Frontal cortex (tissue), 4 donors: ENCODE data around the gene ICAM4. TPM values are rescaled to one million over a fixed set of nuclear protein-coding genes. Genes with fewer than 3 reads are reported as not detected.
"Not testable (repeated sequence)": the region's sequence is repeated elsewhere in the genome, so short reads cannot be mapped to it uniquely, and the experiment has no call there.

Experiments
- DNase-seq, 2 donors: peaks; one replicate each; pipeline ENCODE4 v3.0.0; 2012; ENCODE audit warnings: low spot score in 2 of 2
- FAIRE-seq: peaks from 2 replicates; lab custom pipeline; 2012; peaks lifted over from hg19 to GRCh38; lab: Jason Lieb, UNC
- total RNA-seq: library from RNA; depleted of rRNA; stranded (reverse); fragments of >200 nt; gene quantifications from one replicate; pipeline ENCODE4 v1.2.3, GENCODE V29; 2014
- donor health status: control.
- donor health status: control.
- donor health status: control.

ICAM4 gene
- total RNA-seq, 1 donor from 2014 or later: 0.41 TPM

- FAIRE-seq (no peak), DNase-seq (no peak)
Observed at GRCh38 chr19:10266706-10267105, 20.0 kb upstream of the ICAM4 start.

GRCh38 chr19:10268071-10268470, 18.7 kb upstream of the ICAM4 start:
- DNase-seq (no peak), FAIRE-seq (no peak)

DNA sequence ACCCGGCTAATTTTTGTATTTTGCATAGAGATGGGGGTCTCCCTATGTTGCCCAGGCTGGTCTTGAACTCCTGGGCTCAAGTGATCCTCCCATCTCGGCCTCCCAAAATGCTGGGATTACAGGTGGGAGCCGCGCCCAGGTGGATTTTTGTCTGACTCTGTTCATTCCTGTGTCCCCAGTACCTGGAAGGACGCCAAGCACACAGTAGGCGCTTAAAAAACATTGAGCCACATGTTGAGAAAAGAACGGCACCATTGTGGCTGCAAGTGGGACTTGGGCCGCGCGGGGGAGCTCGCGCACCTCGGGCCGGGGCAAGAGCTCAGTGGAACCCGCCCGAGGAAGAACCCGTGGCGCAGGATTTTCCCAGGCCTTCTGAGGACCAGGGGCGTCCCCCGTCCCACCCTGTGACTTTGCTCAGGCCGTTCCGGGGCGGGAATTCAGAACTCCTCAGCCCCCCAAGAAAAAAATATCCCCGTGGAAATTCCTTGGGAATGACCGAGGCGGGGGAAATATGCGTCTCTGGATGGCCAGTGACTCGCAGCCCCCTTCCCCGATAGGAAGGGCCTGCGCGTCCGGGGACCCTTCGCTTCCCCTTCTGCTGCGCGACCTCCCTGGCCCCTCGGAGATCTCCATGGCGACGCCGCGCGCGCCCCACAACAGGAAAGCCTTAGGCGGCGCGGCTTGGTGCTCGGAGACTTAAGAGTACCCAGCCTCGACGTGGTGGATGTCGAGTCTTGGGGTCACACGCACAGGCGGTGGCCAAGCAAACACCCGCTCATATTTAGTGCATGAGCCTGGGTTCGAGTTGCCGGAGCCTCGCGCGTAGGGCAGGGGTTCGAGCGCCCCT, 17.2 kb upstream of the ICAM4 start:
- no peak for FAIRE-seq
- peak; percentile 66 to 85 for DNase-seq

GRCh38 chr19:10270180-10270615, 16.6 kb upstream of the ICAM4 start:
- DNase-seq (peak in 1 of 2 donors; percentile 33), FAIRE-seq (no peak)

GRCh38 chr19:10270616-10271394, 15.9 kb upstream of the ICAM4 start, which contains the start of gene ICAM1:
Gene ICAM1 (plus strand): TSS chr19:10271120. CDS start chr19:10271160, 40 bp downstream.
- FAIRE-seq (no peak), DNase-seq (peak in 1 of 2 donors; percentile 58)

GRCh38 chr19:10271543-10272086, 15.1 kb upstream of the ICAM4 start:
- FAIRE-seq: no peak
- no peak for DNase-seq

- FAIRE-seq (no peak), DNase-seq (no peak)
Observed at GRCh38 chr19:10274589-10274988, 12.2 kb upstream of the ICAM4 start.

DNA sequence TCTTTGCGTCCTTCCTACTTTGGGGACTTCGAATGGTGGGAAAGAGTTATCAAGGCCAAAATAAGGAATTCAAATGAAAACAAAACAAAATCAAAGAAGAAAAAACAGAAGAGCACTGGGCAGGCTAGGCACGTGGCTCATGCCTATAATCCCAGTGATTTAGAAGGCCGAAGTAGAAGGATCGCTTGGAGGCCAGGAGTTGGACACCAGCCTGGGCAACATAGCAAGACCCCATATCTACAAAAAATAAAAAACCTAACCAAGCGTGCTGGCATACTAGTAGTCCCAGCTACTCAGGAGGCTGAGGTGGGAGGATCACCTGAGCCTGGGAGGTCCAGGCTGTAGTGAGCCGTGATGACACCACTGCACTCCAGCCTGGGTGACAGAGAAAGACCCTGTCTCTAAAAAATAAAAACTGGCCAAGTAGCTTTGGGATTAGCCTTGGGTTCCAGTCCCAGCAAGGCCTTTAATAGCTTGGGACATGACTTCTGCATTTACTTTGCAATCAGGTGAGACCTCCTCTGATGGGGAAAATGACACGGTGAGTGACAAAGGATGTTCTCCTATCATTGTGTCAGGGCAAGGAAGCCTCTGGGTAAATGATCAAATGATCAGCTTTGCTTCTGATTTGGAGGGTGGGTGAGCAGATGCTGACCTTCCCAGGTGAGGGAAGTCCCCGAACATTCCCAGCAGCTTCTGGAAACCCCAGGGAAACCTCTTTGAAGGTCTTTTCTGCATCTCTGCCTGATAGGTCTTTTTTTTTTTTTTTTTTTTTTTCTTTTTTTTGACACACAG, 8.8 kb upstream of the ICAM4 start:
- FAIRE-seq: no peak
- DNase-seq: no peak

DNA sequence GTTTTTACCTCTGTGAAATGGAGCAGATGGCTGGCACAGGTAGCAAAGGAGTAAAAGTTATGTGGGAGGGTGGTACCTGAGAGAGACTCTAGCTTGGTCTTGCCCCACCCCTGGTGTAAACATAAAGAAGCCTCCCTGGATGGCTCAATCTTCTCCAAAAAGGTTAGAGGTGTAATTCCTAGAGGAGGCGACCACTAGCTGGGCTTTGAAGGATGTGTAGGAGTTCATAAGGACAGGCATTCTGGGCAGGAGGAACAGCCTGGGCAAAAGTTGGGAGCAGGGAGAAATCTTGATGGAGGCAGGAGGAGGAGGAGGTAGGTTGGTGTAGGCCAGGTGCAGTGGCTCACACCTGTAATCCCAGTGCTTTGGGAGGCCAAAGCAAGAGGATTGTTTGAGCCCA, 7.8 kb upstream of the ICAM4 start:
- FAIRE-seq: no peak

GRCh38 chr19:10279737-10280442, 6.9 kb upstream of the ICAM4 start:
- FAIRE-seq (no peak), DNase-seq (no peak)

More for the DNA sequence above, 7.8 kb upstream of the ICAM4 start:
- DNase-seq: no peak

- not testable (repeated sequence) for FAIRE-seq, DNase-seq
Observed at GRCh38 chr19:10282043-10282442, 4.7 kb upstream of the ICAM4 start.

- DNase-seq: no peak
- no peak for FAIRE-seq
Observed at GRCh38 chr19:10283301-10284064, 3.3 kb upstream of the ICAM4 start.

DNA sequence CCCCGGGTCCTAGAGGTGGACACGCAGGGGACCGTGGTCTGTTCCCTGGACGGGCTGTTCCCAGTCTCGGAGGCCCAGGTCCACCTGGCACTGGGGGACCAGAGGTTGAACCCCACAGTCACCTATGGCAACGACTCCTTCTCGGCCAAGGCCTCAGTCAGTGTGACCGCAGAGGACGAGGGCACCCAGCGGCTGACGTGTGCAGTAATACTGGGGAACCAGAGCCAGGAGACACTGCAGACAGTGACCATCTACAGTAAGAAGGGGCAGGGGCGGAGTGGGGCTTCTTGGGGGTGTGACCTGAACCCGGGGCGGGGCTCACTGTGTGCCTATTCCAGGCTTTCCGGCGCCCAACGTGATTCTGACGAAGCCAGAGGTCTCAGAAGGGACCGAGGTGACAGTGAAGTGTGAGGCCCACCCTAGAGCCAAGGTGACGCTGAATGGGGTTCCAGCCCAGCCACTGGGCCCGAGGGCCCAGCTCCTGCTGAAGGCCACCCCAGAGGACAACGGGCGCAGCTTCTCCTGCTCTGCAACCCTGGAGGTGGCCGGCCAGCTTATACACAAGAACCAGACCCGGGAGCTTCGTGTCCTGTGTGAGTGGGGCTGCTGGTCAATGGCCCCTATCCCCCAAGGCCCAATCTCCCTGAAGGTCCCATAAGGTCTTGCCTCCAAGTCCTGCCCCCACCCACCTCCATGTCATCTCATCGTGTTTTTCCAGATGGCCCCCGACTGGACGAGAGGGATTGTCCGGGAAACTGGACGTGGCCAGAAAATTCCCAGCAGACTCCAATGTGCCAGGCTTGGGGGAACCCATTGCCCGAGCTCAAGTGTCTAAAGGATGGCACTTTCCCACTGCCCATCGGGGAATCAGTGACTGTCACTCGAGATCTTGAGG, 2.4 kb upstream of the ICAM4 start:
- no peak for DNase-seq
- FAIRE-seq: no peak

- no peak for FAIRE-seq
Observed at GRCh38 chr19:10284960-10285278, 1.8 kb upstream of the ICAM4 start.

GRCh38 chr19:10285393-10285792, 1.4 kb upstream of the ICAM4 start:
- no peak for FAIRE-seq
- DNase-seq: no peak

More at GRCh38 chr19:10284960-10285278, 1.8 kb upstream of the ICAM4 start:
- no peak for DNase-seq

DNA sequence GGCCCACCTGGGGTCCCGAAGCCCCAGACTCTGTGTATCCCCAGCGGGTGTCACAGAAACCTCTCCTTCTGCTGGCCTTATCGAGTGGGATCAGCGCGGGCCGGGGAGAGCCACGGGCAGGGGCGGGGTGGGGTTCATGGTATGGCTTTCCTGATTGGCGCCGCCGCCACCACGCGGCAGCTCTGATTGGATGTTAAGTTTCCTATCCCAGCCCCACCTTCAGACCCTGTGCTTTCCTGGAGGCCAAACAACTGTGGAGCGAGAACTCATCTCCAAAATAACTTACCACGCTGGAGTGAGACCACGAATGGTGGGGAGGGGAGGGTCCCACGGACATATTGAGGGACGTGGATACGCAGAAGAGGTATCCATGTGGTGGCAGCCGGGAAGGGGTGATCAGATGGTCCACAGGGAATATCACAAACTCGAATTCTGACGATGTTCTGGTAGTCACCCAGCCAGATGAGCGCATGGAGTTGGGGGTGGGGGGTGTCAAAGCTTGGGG, 2.0 kb downstream of the ICAM4 start:
- FAIRE-seq (no peak), DNase-seq (no peak)

- FAIRE-seq (no peak), DNase-seq (no peak)
Observed at GRCh38 chr19:10289167-10289835, 2.5 kb downstream of the ICAM4 start.
